Subcutaneous adipose tissue (tissue), 4 donors: ENCODE data around the gene RNF11. TPM values are rescaled to one million over a fixed set of nuclear protein-coding genes. Genes with fewer than 3 reads are reported as not detected.

Experiments used
- total RNA-seq, 4 donors: library from RNA; depleted of rRNA; stranded (reverse); fragments of >200 nt; gene quantifications; one replicate each; pipeline ENCODE4 v1.1.0, GENCODE V29; 2016
- TF ChIP-seq, protein P1 (sequence below): fragments of 450-650 bp; IDR thresholded peaks from one replicate; pipeline ENCODE4 v1.5.1; 2016; ENCODE audit warnings: low read depth, mild to moderate bottlenecking, control low read depth, antibody characterized with exemption, moderate library complexity

The RNF11 gene
- total RNA-seq, 4 donors from 2014 or later: 77.9 to 138 (median 112) TPM

DNA sequence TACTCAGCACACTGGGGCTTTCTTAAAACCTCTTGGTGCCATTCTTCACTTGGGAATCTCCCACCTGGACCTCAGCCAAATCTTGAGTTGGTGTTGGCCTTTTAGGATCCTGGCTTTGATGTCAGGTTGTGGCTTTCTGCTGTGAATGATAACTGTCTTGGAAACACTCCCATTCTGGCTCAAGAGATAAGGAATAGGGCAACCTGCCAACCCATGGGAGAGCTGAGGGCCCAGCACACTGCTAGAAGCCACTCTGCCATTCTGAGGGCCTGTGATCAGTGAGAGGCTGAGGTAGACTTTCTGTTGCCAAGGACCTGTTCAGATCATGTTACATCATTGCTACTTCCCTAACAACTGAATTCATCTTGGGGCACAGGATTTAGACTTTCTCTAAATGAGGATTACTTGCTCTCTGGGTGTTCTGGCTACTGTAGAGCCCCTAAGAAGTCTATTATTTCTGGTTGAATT lies 48.4 kb downstream of the RNF11 start:
- TF ChIP-seq, protein P1, sequence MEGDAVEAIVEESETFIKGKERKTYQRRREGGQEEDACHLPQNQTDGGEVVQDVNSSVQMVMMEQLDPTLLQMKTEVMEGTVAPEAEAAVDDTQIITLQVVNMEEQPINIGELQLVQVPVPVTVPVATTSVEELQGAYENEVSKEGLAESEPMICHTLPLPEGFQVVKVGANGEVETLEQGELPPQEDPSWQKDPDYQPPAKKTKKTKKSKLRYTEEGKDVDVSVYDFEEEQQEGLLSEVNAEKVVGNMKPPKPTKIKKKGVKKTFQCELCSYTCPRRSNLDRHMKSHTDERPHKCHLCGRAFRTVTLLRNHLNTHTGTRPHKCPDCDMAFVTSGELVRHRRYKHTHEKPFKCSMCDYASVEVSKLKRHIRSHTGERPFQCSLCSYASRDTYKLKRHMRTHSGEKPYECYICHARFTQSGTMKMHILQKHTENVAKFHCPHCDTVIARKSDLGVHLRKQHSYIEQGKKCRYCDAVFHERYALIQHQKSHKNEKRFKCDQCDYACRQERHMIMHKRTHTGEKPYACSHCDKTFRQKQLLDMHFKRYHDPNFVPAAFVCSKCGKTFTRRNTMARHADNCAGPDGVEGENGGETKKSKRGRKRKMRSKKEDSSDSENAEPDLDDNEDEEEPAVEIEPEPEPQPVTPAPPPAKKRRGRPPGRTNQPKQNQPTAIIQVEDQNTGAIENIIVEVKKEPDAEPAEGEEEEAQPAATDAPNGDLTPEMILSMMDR: no peak

DNA sequence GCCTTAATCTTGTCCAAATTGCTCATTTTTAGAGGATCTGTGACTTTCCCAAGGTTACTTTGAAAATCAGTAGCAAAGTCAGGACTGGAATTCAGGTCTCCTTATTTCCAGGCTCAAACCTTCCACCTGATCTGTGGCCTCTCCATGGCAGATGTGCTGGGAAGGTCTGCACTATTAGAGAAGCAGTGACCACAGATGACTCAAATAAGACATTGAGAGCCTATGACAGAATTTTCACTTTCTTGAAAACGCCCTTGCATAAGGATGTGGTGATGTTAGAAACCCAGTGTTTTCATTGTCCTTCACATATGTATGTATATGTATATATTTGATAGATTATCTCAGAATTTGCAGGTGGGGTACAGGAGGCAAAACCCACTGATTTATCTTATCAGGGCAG lies 49.0 kb downstream of the RNF11 start:
- TF ChIP-seq, protein P1: no peak

DNA sequence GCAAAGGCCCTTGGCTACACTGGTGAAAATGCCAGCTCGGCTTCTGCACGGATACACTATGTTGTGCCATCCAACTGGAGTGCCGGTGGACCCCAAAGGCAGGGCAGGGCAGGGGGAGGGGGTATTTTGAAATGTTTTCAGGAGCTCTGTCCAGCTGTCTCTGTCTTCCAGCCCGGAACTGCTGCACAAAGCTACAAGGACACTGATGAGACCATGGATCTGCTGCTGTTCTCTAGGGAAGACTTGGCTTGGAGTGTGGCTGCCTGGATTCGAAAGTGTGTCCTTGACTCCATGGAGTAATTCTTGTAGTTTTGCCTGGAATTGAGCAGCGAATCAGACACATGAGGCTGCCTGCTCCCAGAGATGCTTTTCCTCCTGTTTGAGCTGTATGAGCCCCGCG lies 51.9 kb downstream of the RNF11 start:
- TF ChIP-seq, protein P1: no peak

DNA sequence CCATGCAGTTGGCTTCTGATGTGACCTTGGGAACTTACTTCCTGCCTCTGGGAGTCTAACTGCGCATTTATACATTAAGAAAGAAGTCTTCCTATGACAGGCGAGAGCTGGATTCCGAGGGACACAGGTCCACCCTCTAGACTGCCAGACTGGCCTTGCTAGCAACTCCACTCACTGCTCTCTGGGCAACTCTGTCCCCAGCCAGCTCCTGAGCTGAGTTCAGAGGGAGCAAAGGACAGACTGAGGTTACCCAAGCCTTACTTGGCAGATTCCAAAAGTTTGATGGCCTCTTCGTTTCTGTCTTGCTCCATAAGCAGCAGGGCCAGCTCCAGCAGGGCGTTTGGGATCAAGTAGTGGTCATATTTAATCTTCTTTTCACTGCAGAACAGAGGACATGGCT lies 52.5 kb downstream of the RNF11 start:
- TF ChIP-seq, protein P1: no peak

DNA sequence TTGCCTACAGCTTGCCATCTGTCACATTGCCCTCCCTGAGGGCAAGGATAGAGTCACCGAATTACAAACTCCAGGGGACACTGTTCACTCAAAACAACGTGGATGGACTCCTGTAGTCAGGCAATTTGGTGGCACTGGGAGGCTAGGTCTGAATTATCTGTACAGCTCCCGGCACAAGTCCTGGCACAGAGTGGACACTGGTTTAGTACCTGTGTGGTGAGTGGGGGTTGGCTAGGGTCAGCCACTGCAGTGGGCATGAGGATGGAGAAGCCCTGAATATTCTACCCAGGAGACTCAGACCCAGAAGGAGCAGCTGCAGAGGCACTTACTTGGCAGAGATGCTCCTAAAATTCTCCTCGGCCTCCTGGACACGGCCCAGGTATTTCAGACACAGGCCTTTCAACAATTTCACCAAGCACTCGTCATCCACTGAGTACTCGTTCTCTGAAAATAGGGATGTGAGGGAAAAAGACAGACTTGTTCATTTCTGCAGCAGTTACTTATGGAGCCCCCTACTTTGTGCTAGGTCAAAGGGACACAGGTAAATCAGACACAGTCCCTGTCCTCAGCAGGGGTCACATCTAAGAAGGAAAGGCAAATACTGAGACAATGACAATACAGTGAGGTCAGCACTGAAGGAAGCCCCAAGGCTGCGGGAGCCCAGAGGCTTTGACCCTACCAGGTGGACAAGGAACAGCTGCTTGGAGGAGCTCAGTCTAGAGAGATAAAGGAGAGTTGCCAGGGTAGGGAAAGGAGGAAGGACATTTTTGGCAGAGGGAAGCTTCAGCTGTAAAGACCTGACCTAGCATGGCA lies 53.8 kb downstream of the RNF11 start:
- TF ChIP-seq, protein P1: no peak

DNA sequence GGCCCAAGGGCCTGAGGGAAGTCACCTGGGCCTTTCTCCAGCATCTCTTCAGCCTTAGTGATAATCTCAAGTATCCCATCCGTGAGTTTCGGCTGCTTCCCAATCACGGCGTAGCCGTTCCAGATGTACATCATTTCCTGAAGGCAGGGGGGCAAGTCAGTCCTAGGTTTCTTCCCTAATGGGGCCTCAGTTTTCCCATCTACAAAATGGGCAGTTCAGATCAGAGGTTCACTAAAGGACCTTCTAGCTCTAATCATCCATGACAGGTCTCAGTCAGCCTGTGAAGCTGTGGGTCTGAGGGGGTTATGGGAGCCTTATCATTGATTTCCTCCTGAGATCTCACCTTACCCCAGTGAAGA lies 54.4 kb downstream of the RNF11 start:
- TF ChIP-seq, protein P1: no peak

DNA sequence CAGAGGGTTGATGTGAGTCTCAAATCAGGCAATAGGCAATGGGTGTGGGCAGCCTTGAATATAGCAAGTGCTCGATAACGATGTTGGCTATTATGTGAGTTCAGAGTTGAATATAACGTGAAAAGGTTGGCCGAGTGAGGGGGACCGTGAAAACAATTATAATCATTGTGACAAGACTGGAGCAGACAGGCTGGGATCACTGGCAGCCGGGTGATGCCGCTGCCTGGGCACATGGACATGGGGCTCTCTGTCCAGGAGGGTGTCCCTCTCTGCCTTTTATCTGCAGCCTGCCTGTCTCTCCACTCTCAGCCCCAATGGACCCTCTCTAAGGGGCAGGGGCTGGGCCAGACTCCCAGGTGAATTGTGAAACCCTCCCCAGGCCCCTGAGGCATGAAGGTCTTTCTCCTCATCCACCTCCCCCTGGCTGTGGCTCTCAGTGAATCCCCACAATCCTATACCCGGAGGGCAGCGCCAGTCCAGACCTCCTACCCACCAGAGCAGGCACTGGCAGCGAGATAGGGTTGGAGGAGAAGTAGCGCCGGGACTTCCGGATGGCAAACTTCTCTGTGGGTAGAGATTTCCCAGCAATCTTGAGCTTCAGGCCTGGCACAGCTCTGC lies 57.9 kb downstream of the RNF11 start:
- TF ChIP-seq, protein P1: no peak
